Gastroesophageal sphincter (tissue), 4 donors: ENCODE data around the gene NSMCE1. TPM values are rescaled to one million over a fixed set of nuclear protein-coding genes. Genes with fewer than 3 reads are reported as not detected.

Experiments
- ATAC-seq: fragments of 150-250 bp; one replicate; pipeline ENCODE4 v1.9.1; 2016; ENCODE audit warnings: mild to moderate bottlenecking, moderate library complexity
- H3K27ac ChIP-seq, 4 donors: fragments of 200-600 bp; sonication (generic) in 3 of 4; 1 replicate in 3 of 4; 2 replicates in 1 of 4; pipeline ENCODE4 v1.5.1; 2016 to 2019
- H3K27me3 ChIP-seq: fragments of 200-600 bp; sonication (generic); one replicate; pipeline ENCODE4 v1.5.1; 2019
- H3K36me3 ChIP-seq, 2 donors: fragments of 200-600 bp; sonication (generic); one replicate each; pipeline ENCODE4 v1.5.1; 2019; ENCODE audit warnings: control low read depth in 1 of 2
- H3K4me1 ChIP-seq, 3 donors: fragments of 200-600 bp; sonication (generic); 1 replicate in 2 of 3; 2 replicates in 1 of 3; pipeline ENCODE4 v1.5.1; 2016 to 2019; ENCODE audit warnings: control low read depth in 2 of 3
- H3K4me3 ChIP-seq, 2 donors: fragments of 200-600 bp; sonication (generic); one replicate each; pipeline ENCODE4 v1.5.1; 2019; ENCODE audit warnings: mild to moderate bottlenecking in 1 of 2, moderate library complexity in 1 of 2
- H3K9me3 ChIP-seq, 3 donors: fragments of 200-600 bp; sonication (generic); one replicate each; pipeline ENCODE4 v1.5.1; 2017 to 2019; ENCODE audit warnings: control low read depth in 2 of 3
- CTCF ChIP-seq, 4 experiments: fragments of 200-600 bp in 2 of 4; fragments of 450-650 bp in 2 of 4; sonication (generic) in 1 of 4; IDR thresholded peaks; one replicate each; pipeline ENCODE4 v1.5.1; 2017 to 2019; ENCODE audit warnings: antibody characterized with exemption in 4 of 4, mild to moderate bottlenecking in 2 of 4, moderate library complexity in 2 of 4
- EP300 ChIP-seq: sonication (generic); formaldehyde crosslinking; IDR thresholded peaks from one replicate; pipeline ENCODE4 v1.6.1; 2017; ENCODE audit warnings: antibody characterized with exemption, mild to moderate bottlenecking
- POLR2A ChIP-seq, 2 donors: fragments of 450-650 bp; IDR thresholded peaks; one replicate each; pipeline ENCODE4 v1.6.1; 2017; ENCODE audit warnings: antibody characterized with exemption in 2 of 2, mild to moderate bottlenecking in 2 of 2, moderate library complexity in 1 of 2
- POLR2AphosphoS5 ChIP-seq: sonication (generic); formaldehyde crosslinking; IDR thresholded peaks from one replicate; pipeline ENCODE4 v1.6.1; 2017; ENCODE audit warnings: antibody characterized with exemption
- WGBS, 2 donors: methylation state at CpG; one replicate each; pipeline ENCODE4 v1.1.5; 2018; ENCODE audit warnings: low coverage in 1 of 2; 5-methylcytosine and 5-hydroxymethylcytosine counted together
- total RNA-seq, 4 donors: library from RNA; depleted of rRNA; stranded (reverse); fragments of >200 nt; gene quantifications; one replicate each; pipeline ENCODE4 v1.1.0, GENCODE V29; 2016

The NSMCE1 gene
- total RNA-seq, 4 donors from 2014 or later, result 48.4 to 66.0 (median 63.3) TPM

DNA sequence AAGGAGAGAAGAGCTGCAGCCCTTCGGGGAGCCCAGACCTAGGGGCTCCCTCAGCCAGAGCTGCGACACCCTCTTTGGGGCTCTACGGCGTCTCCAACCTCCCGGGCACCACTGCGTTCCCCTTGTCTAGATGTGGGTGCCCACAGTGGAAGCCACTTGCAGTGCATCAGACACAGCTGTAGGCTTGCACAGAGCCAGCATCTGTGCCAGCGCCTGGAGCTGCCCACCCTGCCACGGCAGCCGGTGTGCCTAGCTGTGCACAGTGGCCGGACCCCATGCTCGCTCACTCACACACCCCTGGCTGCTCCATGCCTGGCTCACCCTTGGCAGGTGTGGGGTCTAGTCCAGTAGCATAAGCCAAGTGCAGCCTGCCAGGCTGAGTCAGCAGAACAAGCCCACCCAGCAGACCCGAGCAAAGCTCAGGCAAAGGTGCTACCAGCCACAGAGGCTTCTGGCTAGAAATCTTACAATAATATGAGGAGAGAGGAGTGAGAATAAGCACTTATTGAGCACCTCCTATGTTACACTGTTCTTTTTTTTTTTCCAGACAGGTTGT, 78.2 kb downstream of the NSMCE1 start:
- Histone ChIP-seq H3K27me3 (peaks cover 26% of the 10 kb centered on the region), H3K9me3 (no peaks in the 10 kb centered on the region), H3K4me1 (no peaks in the 10 kb centered on the region), H3K4me3 (no peak overlapping the region), H3K36me3 (no peaks in the 10 kb centered on the region), H3K27ac (no peak overlapping the region)
- TF ChIP-seq CTCF (IDR thresholded peaks at IDR 0.05) (no peak), EP300 (no peak), POLR2A (IDR thresholded peaks at IDR 0.05) (no peak), POLR2AphosphoS5 (no peak)
- no peak for ATAC-seq
- WGBS, 2 donors, result 96% methylated on average over 5 of the region's 12 CpGs; no CpG with 5 or more reads in 1 of the 2 donors

DNA sequence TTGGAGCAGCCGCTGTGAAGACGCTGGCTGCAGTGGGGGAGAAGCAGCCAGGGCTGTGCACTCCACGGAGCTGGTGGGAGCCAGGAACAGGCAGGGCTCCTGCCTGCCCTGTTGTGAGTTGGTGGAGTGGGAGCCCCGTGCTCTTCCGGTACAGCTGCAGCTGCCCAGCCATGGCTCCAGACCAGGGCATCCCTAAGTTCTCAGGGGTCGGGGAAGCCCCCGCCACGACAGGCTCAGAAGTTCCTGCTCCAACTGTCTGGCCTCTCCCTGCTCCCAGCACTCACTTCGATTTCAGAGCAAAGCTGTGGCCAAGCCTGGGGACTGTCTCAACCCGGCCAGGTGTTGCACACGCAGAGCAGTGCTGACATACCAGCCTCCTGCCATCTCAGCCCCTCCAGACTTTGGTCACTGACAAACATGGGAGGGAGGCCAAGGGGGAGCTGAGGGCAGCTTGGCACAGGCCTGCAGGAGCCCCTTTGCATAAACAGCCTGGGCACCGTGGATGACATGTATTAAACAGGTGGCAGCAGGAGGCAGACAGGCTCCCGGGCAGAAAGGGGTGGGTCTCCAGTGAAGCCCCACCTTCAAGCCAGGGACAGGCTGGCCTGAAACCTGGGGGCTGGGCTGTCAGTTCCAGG, 79.1 kb downstream of the NSMCE1 start:
- TF ChIP-seq CTCF (IDR thresholded peaks at IDR 0.05), result no peak
- TF ChIP-seq POLR2AphosphoS5, result no peak
- TF ChIP-seq POLR2A (IDR thresholded peaks at IDR 0.05), result no peak
- TF ChIP-seq EP300, result no peak
- no peak overlapping the region for H3K27ac ChIP-seq
- no peak for ATAC-seq
- peaks cover 23% of the 10 kb centered on the region for H3K27me3 ChIP-seq
- H3K9me3 ChIP-seq, result no peaks in the 10 kb centered on the region
- no peak overlapping the region for H3K4me3 ChIP-seq
- no peaks in the 10 kb centered on the region for H3K36me3 ChIP-seq
- no peaks in the 10 kb centered on the region for H3K4me1 ChIP-seq
- WGBS, 2 donors, result no CpG with 5 or more reads among the region's 13 CpGs

DNA sequence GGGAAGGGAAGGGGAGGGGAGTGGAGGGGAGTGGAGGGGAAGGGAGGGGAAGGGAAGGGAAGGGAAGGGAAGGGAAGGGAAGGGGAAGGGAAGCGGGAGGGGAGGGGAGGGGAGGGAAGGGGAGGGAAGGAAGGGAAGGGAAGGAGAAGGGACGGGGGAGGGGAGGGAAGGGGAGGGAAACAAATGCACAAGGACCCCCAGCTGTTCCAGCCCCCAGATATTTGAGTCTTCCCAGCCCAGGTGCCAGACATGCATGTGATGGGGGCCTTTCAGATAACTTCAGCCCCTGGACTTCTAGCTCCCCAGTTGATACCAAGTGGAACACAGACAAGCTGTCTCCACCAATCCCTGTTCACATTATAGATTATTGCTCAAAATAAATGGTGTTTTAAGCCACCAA, 79.9 kb downstream of the NSMCE1 start:
- Histone ChIP-seq H3K9me3 (no peaks in the 10 kb centered on the region), H3K36me3 (no peaks in the 10 kb centered on the region), H3K4me3 (no peak overlapping the region), H3K27ac (no peak overlapping the region), H3K4me1 (no peaks in the 10 kb centered on the region), H3K27me3 (peaks cover 23% of the 10 kb centered on the region)
- WGBS, 2 donors, result 20% methylated on average over 1 of the region's 2 CpGs; no CpG with 5 or more reads in 1 of the 2 donors
- TF ChIP-seq POLR2A (IDR thresholded peaks at IDR 0.05), result no peak
- no peak for TF ChIP-seq EP300
- no peak for TF ChIP-seq CTCF (IDR thresholded peaks at IDR 0.05)
- TF ChIP-seq POLR2AphosphoS5, result no peak
- ATAC-seq, result no peak

DNA sequence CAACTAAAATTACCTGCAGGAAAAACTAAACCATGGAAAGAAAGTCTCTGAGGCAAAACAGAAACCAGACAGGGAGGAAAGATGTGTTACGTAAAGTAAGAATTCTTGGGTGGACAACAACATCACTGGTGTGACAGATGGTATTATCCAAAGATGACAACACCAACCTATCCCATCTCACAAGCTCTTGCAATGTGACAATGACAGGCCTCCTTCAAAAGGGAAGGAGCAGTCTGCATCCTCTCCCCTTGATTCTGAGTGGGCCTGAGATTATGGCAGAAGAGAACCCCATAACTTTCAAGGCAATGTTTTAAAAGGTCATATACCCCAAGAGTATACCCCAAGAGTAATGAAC, 82.8 kb downstream of the NSMCE1 start:
- WGBS, 2 donors, result 100% methylated on average over 1 of the region's 1 CpG; no CpG with 5 or more reads in 1 of the 2 donors
- ATAC-seq, result no peak
- TF ChIP-seq POLR2AphosphoS5 (no peak), POLR2A (IDR thresholded peaks at IDR 0.05) (no peak), CTCF (IDR thresholded peaks at IDR 0.05) (no peak), EP300 (no peak)

GRCh38 chr16:27182906-27183405, 85.6 kb downstream of the NSMCE1 start:
- H3K36me3 ChIP-seq, result no peaks in the 10 kb centered on the region
- peaks cover 0 to 8% (median 0%) of the 10 kb centered on the region in 3 donors for H3K4me1 ChIP-seq
- TF ChIP-seq EP300, result no peak
- no peak for TF ChIP-seq POLR2A (IDR thresholded peaks at IDR 0.05)
- TF ChIP-seq CTCF (IDR thresholded peaks at IDR 0.05), result no peak
- TF ChIP-seq POLR2AphosphoS5, result no peak
- no peaks in the 10 kb centered on the region for H3K27me3 ChIP-seq
- H3K27ac ChIP-seq, result no peak overlapping the region
- WGBS, 2 donors, result 63 to 68% methylated on average over 6 to 7 of the region's 7 CpGs
- no peak overlapping the region for H3K4me3 ChIP-seq
- no peak for ATAC-seq
- H3K9me3 ChIP-seq, result no peaks in the 10 kb centered on the region

More for the DNA sequence above, 82.8 kb downstream of the NSMCE1 start:
- peaks cover 21% of the 10 kb centered on the region for H3K27me3 ChIP-seq
- no peak overlapping the region for H3K4me3 ChIP-seq
- H3K9me3 ChIP-seq, result no peaks in the 10 kb centered on the region
- H3K4me1 ChIP-seq, result no peaks in the 10 kb centered on the region
- no peak overlapping the region for H3K27ac ChIP-seq
- H3K36me3 ChIP-seq, result no peaks in the 10 kb centered on the region
